CD4-positive, alpha-beta T cell treated with Interleukin-1 beta for 1 hour (primary cell): ENCODE data around the gene PLCB1.

ENCODE experiments used
- DNase-seq, 2 donors: peaks; one replicate each; pipeline ENCODE4 v3.0.0-alpha.2; 2020 to 2022

Gene PLCB1

DNA sequence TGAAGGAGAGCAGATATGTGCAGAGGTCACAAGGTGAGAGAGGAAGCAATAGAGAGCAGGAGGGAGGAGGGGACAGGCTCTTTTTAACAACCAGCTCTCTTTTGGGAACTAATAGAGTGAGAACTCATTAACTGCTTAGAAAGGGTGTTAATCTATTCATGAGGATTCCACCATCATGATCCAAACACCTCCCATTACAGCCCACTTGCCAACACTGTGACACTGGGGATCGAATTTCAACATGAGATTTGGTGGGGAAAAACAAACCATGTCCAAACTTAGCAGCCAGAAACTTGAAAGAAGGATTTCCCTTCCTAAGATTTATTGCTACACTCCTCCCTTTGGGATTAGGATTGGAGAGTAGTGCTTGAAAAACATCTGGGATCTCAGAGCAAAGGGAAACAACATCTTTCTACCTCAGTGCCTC lies 801.3 kb downstream of the PLCB1 start:
- no peak for DNase-seq

DNA sequence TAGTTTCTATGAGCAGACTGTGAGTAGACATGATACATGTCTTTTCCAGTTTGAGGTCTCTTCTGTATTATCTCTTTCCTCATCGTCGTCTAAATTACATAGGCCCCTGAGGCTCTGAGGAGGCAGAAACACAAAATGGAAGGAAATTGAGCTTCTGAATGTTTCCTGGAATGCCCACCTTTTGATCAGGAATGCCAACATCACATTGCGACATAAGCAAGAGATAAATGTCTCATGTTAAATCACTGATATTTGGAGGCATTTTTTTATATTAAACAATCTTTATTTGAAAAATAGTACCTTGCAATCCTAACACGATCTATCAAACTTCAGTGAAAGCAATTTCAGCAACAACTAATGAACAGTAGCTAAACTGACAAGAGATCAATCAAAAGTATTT lies 802.3 kb downstream of the PLCB1 start:
- no peak for DNase-seq
